ENCODE data around the gene TNFAIP8L2.
"Not testable (repeated sequence)": the region's sequence is repeated elsewhere in the genome, so short reads cannot be mapped to it uniquely, and the experiment has no call there.

The TNFAIP8L2 gene

GRCh38 chr1:151146412-151147131, 9.9 kb upstream of the TNFAIP8L2 start, which contains the start of gene SEMA6C:
TSS of gene SEMA6C (minus strand) at chr1:151146631. CDS start at chr1:151142621, 4,010 bp downstream.
- DNase-seq: peak; percentile 86

GRCh38 chr1:151147132-151147503, 9.3 kb upstream of the TNFAIP8L2 start:
- no peak for DNase-seq

GRCh38 chr1:151147665-151148064, 8.8 kb upstream of the TNFAIP8L2 start:
- no peak for DNase-seq

GRCh38 chr1:151157067-151157531, 650 bp downstream of the TNFAIP8L2 start:
- peak; percentile 67 for DNase-seq

- peak; percentile 68 for DNase-seq
Observed at GRCh38 chr1:151158326-151158725, 1.9 kb downstream of the TNFAIP8L2 start.

GRCh38 chr1:151158751-151159251, 2.4 kb downstream of the TNFAIP8L2 start:
- peak; percentile 37 for DNase-seq

- DNase-seq: no peak
Observed at GRCh38 chr1:151159373-151159772, 2.9 kb downstream of the TNFAIP8L2 start.

GRCh38 chr1:151164732-151165280, 8.4 kb downstream of the TNFAIP8L2 start:
- DNase-seq: no peak

- DNase-seq: no peak
Observed at GRCh38 chr1:151165281-151165737, 8.9 kb downstream of the TNFAIP8L2 start.

GRCh38 chr1:151165738-151166504, 9.5 kb downstream of the TNFAIP8L2 start, which contains the start of the genes LYSMD1 and SCNM1:
TSS of gene LYSMD1 (minus strand) at chr1:151165902. CDS start at chr1:151165258, 644 bp downstream.
TSS of gene SCNM1 (plus strand) at chr1:151166144. CDS start at chr1:151166153, 9 bp downstream.
- peak; percentile 98 for DNase-seq

- no peak for DNase-seq
Observed at GRCh38 chr1:151166505-151166956, 10.1 kb downstream of the TNFAIP8L2 start.

GRCh38 chr1:151167116-151167515, 10.7 kb downstream of the TNFAIP8L2 start:
- no peak for DNase-seq

- no peak for DNase-seq
Observed at GRCh38 chr1:151171190-151171589, 14.7 kb downstream of the TNFAIP8L2 start.

GRCh38 chr1:151175041-151175741, 18.7 kb downstream of the TNFAIP8L2 start:
- no peak for DNase-seq

- DNase-seq: no peak
Observed at GRCh38 chr1:151175863-151176262, 19.4 kb downstream of the TNFAIP8L2 start, which contains the start of gene TMOD4. TSS of gene TMOD4 (minus strand) at chr1:151175981. CDS start at chr1:151174875, 1,106 bp downstream.

- no peak for DNase-seq
Observed at GRCh38 chr1:151176514-151177045, 20.1 kb downstream of the TNFAIP8L2 start.

- DNase-seq: no peak
Observed at GRCh38 chr1:151184211-151184610, 27.8 kb downstream of the TNFAIP8L2 start.

- DNase-seq: no peak
Observed at GRCh38 chr1:151187205-151187604, 30.8 kb downstream of the TNFAIP8L2 start.

GRCh38 chr1:151188667-151189066, 32.2 kb downstream of the TNFAIP8L2 start:
- DNase-seq: not testable (repeated sequence)

- DNase-seq: peak; percentile 89
Observed at GRCh38 chr1:151189637-151190445, 33.4 kb downstream of the TNFAIP8L2 start, which contains the start of gene VPS72. TSS of gene VPS72 (minus strand) at chr1:151190197. CDS start at chr1:151190121, 76 bp downstream.

- DNase-seq: no peak
Observed at GRCh38 chr1:151192047-151192446, 35.6 kb downstream of the TNFAIP8L2 start.
